Aorta (tissue), 5 donors: Measurements from ENCODE around the gene TMEM69. TPM values are rescaled to one million over a fixed set of nuclear protein-coding genes. Genes with fewer than 3 reads are reported as not detected.
"Not testable (repeated sequence)": the region's sequence is repeated elsewhere in the genome, so short reads cannot be mapped to it uniquely, and the experiment has no call there.

Experiments
- ATAC-seq: fragments of 200-7000 bp; cut with Tn5 transposase; one replicate; pipeline ENCODE4 v1.9.1; 2022; ENCODE audit warnings: moderate library complexity; ENCODE audit not compliant: low FRiP score
- DNase-seq, 2 donors: peaks; one replicate each; pipeline ENCODE4 v3.0.0-alpha.2; 2020
- H3K27ac ChIP-seq, 2 donors: one replicate each; pipeline ENCODE4 v1.5.1; 2013; ENCODE audit warnings: low read length in 2 of 2, mild to moderate bottlenecking in 2 of 2, moderate library complexity in 2 of 2, control low read depth in 1 of 2, inconsistent platforms in 1 of 2, low read depth in 1 of 2
- H3K27me3 ChIP-seq, 2 donors: one replicate each; pipeline ENCODE4 v1.6.1; 2013; ENCODE audit warnings: control low read depth in 1 of 2, low read length in 1 of 2, mild to moderate bottlenecking in 1 of 2, moderate library complexity in 1 of 2; ENCODE audit not compliant: insufficient read depth in 2 of 2, control insufficient read depth in 1 of 2
- H3K36me3 ChIP-seq, 2 donors: one replicate each; pipeline ENCODE4 v1.6.1; 2013; ENCODE audit warnings: control low read depth in 1 of 2, low read length in 1 of 2, mild to moderate bottlenecking in 1 of 2; ENCODE audit not compliant: insufficient read depth in 2 of 2, control insufficient read depth in 1 of 2
- H3K4me1 ChIP-seq, 2 donors: one replicate each; pipeline ENCODE4 v1.6.1; 2013; ENCODE audit warnings: low read length in 2 of 2, control low read depth in 1 of 2, mild to moderate bottlenecking in 1 of 2, moderate library complexity in 1 of 2; ENCODE audit not compliant: insufficient read depth in 2 of 2, control insufficient read depth in 1 of 2
- H3K4me3 ChIP-seq, 2 donors: one replicate each; pipeline ENCODE4 v1.5.1; 2013; ENCODE audit warnings: low read length in 2 of 2, control low read depth in 1 of 2, mild to moderate bottlenecking in 1 of 2
- H3K9me3 ChIP-seq: one replicate; pipeline ENCODE4 v1.6.1; 2013; ENCODE audit warnings: mild to moderate bottlenecking, low read length; ENCODE audit not compliant: control insufficient read depth
- WGBS, 2 donors: extraction: QIAGEN DNeasy Blood & Tissue Kit; methylation state at CpG; one replicate each; pipeline ENCODE4 v1.1.7; 2013; 5-methylcytosine and 5-hydroxymethylcytosine counted together
- intact Hi-C, 2 donors: fragments of 100-400 bp; cut with DNase I; formaldehyde crosslinking; loops; one replicate each; pipeline versions ENCODE4 v1.14.2 to v1.15.0; 2022
- polyA plus RNA-seq, 2 donors: library from polyadenylated mRNA; stranded (reverse); fragments of 200-250 nt; gene quantifications; one replicate each; pipeline ENCODE4 v1.2.3, GENCODE V29; 2013
- total RNA-seq, 2 donors: library from RNA; stranded (reverse); fragmentation: NEBNext Ultra II Directional; extraction: Animal tissue kit (Norgen Biotek cat#: 25700); gene quantifications; one replicate each; pipeline ENCODE4 v1.2.1, GENCODE V29; 2021
- donor health status: healthy with polysubstance abuse.
- donor health status: Bipolar disorder and iron deficiency.
- donor health status: DM: no; HTN: no; CAD: no.
- donor health status: DM: no; HTN: no; CAD: no.
- donor health status: DM: yes; HTN: yes; CAD: no.

Gene TMEM69
- total and polyA plus RNA-seq, 4 donors: 10.4 to 18.9 (median 15.7) TPM

GRCh38 chr1:45685308-45686014 lies 2.5 kb upstream of the TMEM69 start:
- intact Hi-C loops: loop anchor here (5.0 to 10.0 kb wide), 2 partner anchors 197 to 199 kb away; no protein-coding TSS in a partner anchor
- DNase-seq (no peak), ATAC-seq (no peak)
- Histone ChIP-seq H3K27ac (peak overlapping the region in 1 of 2 donors; percentile 38), H3K36me3 (no peaks in the 10 kb centered on the region), H3K9me3 (no peaks in the 10 kb centered on the region), H3K4me3 (peak overlapping the region; percentile 80 to 93), H3K27me3 (no peaks in the 10 kb centered on the region), H3K4me1 (peaks cover 2 to 5% of the 10 kb centered on the region in 2 donors)
- WGBS, 2 donors: 0 to 1% methylated on average over 13 of the region's 13 CpGs

- H3K27me3 ChIP-seq: no peaks in the 10 kb centered on the region
- peaks cover 2 to 5% of the 10 kb centered on the region in 2 donors for H3K4me1 ChIP-seq
- H3K36me3 ChIP-seq: no peaks in the 10 kb centered on the region
- no peaks in the 10 kb centered on the region for H3K9me3 ChIP-seq
- peak overlapping the region; percentile 16 to 38 for H3K27ac ChIP-seq
- peak; percentile 73 to 88 for DNase-seq
- ATAC-seq: peak; percentile 9
- intact Hi-C loops: loop anchor here (5.0 to 10.0 kb wide), 2 partner anchors 196 to 199 kb away; no protein-coding TSS in a partner anchor
- 0% methylated on average over 27 of the region's 27 CpGs for WGBS, 2 donors
- peak overlapping the region; percentile 80 to 93 for H3K4me3 ChIP-seq
These were observed 2.0 kb upstream of the TMEM69 start for GRCh38 chr1:45686015-45686287.

DNA sequence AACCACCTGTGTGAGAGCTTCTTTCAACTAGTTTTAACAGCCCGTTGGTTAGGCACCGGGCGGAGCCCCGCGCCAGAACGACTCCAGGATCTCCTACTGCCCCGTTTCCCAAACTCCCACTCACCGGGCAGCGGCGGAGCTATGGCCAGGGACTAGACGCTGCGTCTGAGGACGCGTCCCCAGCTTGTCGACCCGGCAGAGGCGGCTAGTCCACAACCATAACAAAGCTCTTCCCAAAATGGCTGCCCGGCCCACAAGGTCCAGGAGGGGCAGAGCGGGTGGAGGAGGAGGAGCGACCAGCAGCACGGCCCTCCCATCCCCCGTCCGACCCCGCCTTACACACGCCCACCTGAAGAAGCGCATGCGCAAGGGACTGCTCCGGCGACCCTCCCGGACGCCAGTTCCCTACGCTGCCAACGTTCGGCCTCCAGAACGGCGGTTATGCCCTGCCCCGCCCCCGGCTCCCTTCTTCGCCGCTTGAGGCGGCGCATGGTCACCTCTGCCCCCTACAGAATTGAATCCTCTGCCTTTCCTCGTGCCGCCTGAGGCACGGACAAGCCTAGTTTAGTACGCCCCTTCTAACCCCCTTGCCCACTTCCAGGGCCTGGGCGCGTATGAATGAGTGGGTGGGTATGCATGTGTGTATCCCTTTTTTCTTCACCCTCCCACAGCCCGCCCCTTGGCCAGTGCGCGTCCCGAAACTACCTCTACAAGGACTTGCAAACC lies 1.5 kb upstream of the TMEM69 start, which contains the start of gene GPBP1L1:
GPBP1L1 (minus strand) TSS at position 246 of the 726 bp plus-strand sequence. CDS start 27,446 bp downstream, outside the sequence.
- peak; percentile 97 for ATAC-seq
- Histone ChIP-seq H3K36me3 (no peaks in the 10 kb centered on the region), H3K9me3 (no peaks in the 10 kb centered on the region), H3K27me3 (no peaks in the 10 kb centered on the region), H3K27ac (peak within 1 kb of the TSS; percentile 99 to 100), H3K4me1 (peaks cover 2 to 5% of the 10 kb centered on the region in 2 donors), H3K4me3 (peak within 1 kb of the TSS; percentile 93 to 98)
- DNase-seq: peak; percentile 98 to 99
- WGBS, 2 donors: 0 to 1% methylated on average over 47 to 52 of the region's 52 CpGs
- intact Hi-C loops: loop anchor here (1.0 to 10.0 kb wide), 3 partner anchors 102 to 198 kb away; partner anchors contain the start of gene NASP (in 1 of the 2)

DNA sequence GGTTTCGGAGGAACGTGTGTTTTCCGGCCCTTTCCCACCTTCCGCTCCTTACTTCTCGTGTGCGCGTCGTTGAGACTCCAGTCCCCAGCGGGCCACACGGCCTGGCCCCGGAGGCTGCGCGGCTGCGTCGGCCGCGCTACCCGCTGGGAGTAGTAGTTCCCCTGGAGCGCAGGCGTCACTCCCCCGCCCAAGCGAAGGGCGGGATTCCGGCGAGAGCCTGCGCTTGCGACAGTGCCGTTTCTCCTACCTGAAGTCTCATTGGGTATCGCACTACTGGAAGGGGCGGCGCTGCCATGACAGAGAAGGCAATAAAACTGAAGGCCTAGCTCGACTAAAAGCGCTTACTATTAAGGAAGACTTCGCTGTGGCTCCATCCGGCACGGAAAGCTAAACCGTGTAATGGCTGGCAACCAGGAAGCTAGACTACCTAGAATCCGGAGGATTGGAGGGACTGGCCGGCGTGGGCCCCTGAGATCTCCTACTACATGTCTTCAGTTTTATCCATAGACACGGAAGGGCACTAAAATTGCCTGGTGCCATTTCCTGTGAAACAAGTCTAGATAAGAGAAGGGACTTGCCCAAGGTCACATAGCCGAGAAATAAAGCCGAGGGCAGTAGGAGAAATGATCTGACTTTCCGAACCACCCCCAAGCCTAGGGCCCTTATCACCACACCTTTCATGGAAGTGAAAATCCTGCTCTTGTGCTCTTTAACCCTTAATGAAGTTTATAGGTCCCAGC lies 797 bp upstream of the TMEM69 start:
- ATAC-seq (peak; percentile 98), DNase-seq (peak; percentile 98 to 99)
- H3K27ac ChIP-seq: peak overlapping the region; percentile 99 to 100
- intact Hi-C loops: loop anchor here (1.0 to 10.0 kb wide), 3 partner anchors 103 to 198 kb away; partner anchors contain the start of gene NASP (in 1 of the 2)
- peak overlapping the region; percentile 93 to 98 for H3K4me3 ChIP-seq
- 0 to 1% methylated on average over 44 of the region's 44 CpGs for WGBS, 2 donors
- no peaks in the 10 kb centered on the region for H3K9me3 ChIP-seq
- no peaks in the 10 kb centered on the region for H3K36me3 ChIP-seq
- no peaks in the 10 kb centered on the region for H3K27me3 ChIP-seq
- H3K4me1 ChIP-seq: peaks cover 2 to 3% of the 10 kb centered on the region in 2 donors

DNA sequence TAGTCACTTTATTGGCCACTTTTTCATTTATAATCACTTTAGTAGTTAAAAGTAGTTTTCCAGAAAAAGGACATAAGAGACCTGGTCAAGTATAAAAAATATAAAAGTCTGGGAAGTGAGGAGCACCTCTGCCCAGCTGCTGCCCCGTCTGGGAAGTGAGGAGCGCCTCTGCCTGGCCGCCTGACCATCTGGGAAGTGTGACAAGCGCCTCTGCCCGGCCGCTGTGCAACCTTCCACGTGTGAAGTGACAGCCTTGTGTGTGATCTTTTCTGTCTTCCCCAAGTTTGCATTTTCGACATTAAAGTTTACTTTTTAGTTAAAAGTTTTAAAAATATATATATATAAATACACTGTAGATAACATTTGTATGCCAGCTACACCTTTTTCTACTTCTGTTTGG lies 5.8 kb downstream of the TMEM69 start:
- ATAC-seq, H3K27me3 ChIP-seq, H3K36me3 ChIP-seq, H3K4me3 ChIP-seq, H3K27ac ChIP-seq, DNase-seq, intact Hi-C loops, H3K9me3 ChIP-seq, H3K4me1 ChIP-seq: not testable (repeated sequence)
- 76 to 77% methylated on average over 8 of the region's 8 CpGs for WGBS, 2 donors

GRCh38 chr1:45694823-45695222 lies 6.8 kb downstream of the TMEM69 start:
- peaks cover 0 to 3% of the 10 kb centered on the region in 2 donors for H3K36me3 ChIP-seq
- no peaks in the 10 kb centered on the region for H3K27me3 ChIP-seq
- ATAC-seq (no peak), DNase-seq (no peak)
- H3K9me3 ChIP-seq: no peaks in the 10 kb centered on the region
- H3K27ac ChIP-seq: no peak overlapping the region
- H3K4me1 ChIP-seq: no peaks in the 10 kb centered on the region
- no peak overlapping the region for H3K4me3 ChIP-seq
- 86% methylated on average over 7 of the region's 7 CpGs for WGBS, 2 donors
- intact Hi-C loops: no loop called here

- intact Hi-C loops: no loop called here
- no peak for ATAC-seq
- no peaks in the 10 kb centered on the region for H3K4me1 ChIP-seq
- no peak overlapping the region for H3K4me3 ChIP-seq
- no peaks in the 10 kb centered on the region for H3K9me3 ChIP-seq
- WGBS, 2 donors: 96 to 100% methylated on average over 1 of the region's 1 CpG
- H3K27me3 ChIP-seq: no peaks in the 10 kb centered on the region
- no peaks in the 10 kb centered on the region for H3K36me3 ChIP-seq
- DNase-seq: no peak
- no peak overlapping the region for H3K27ac ChIP-seq
These were observed 16.7 kb downstream of the TMEM69 start for GRCh38 chr1:45704637-45705036.

DNA sequence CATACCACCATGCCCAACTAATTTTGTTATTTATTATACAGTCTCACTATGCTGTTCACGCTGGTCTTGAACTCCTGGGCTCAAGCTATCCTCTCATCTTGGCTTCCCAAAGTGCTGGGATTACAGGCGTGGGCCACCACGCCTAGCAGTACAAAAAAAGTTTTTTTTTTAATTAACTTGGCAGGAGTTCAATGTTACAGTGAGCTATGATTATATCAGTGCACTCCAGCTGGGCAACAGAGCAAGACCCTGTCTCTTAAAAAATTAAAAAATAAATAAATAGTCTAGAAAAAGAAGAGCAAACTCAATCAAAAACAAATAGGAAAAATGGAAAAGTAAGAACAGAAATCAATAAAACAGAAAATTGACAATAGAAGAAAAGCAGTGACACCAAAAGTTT lies 25.7 kb downstream of the TMEM69 start:
- ATAC-seq: no peak
- H3K36me3 ChIP-seq: no peaks in the 10 kb centered on the region
- no peaks in the 10 kb centered on the region for H3K27me3 ChIP-seq
- no peaks in the 10 kb centered on the region for H3K9me3 ChIP-seq
- no peak overlapping the region for H3K27ac ChIP-seq
- 93 to 95% methylated on average over 3 of the region's 3 CpGs for WGBS, 2 donors
- no peak for DNase-seq
- intact Hi-C loops: no loop called here
- no peak overlapping the region for H3K4me3 ChIP-seq
- no peaks in the 10 kb centered on the region for H3K4me1 ChIP-seq
